Measurements from ENCODE around the gene MYH4.

DNA sequence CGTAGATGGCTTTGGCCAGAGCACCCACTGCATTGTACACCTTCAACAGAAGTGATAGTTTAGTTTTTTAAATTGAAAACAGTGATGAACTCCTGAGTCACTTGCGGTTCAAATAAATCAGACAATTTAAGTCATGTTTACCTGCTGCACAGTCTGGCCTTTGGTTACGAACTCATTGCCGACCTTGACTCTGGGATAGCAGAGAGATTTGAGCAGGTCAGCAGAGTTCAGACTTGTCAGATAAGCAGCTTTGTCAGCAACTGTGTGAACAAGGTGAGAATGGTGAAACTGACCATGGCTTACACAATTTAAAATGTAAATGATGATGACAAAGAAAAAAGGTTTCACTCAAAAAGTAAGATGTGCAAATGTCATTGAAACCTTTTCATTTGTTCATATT, 9.3 kb downstream of the MYH4 start:
- TF ChIP-seq, protein P1, sequence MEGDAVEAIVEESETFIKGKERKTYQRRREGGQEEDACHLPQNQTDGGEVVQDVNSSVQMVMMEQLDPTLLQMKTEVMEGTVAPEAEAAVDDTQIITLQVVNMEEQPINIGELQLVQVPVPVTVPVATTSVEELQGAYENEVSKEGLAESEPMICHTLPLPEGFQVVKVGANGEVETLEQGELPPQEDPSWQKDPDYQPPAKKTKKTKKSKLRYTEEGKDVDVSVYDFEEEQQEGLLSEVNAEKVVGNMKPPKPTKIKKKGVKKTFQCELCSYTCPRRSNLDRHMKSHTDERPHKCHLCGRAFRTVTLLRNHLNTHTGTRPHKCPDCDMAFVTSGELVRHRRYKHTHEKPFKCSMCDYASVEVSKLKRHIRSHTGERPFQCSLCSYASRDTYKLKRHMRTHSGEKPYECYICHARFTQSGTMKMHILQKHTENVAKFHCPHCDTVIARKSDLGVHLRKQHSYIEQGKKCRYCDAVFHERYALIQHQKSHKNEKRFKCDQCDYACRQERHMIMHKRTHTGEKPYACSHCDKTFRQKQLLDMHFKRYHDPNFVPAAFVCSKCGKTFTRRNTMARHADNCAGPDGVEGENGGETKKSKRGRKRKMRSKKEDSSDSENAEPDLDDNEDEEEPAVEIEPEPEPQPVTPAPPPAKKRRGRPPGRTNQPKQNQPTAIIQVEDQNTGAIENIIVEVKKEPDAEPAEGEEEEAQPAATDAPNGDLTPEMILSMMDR (conservative IDR thresholded peaks at IDR 0.05; ENCODE audit: low read length) = no peak
- no peak for TF ChIP-seq EZH2phosphoT487 (IDR thresholded peaks at IDR 0.05; ENCODE audit: borderline replicate concordance)
